ENCODE measurements around the gene RNF224.
"Not testable (repeated sequence)": the region's sequence is repeated elsewhere in the genome, so short reads cannot be mapped to it uniquely, and the experiment has no call there.

The RNF224 gene

GRCh38 chr9:137228968-137229896, 1.9 kb downstream of the RNF224 start:
- DNase-seq: no peak

GRCh38 chr9:137229903-137230704, 2.8 kb downstream of the RNF224 start:
- no peak for DNase-seq

- no peak for DNase-seq
Measured at GRCh38 chr9:137230705-137231371, 3.5 kb downstream of the RNF224 start, which contains the start of gene SLC34A3. Gene SLC34A3 (plus strand): TSS chr9:137230901. CDS start chr9:137231703, 802 bp downstream.

GRCh38 chr9:137231372-137232039, 4.2 kb downstream of the RNF224 start:
- DNase-seq: no peak

- DNase-seq: no peak
Measured at GRCh38 chr9:137232101-137232500, 4.8 kb downstream of the RNF224 start.

GRCh38 chr9:137232510-137232909, 5.2 kb downstream of the RNF224 start:
- DNase-seq: no peak

- DNase-seq: no peak
Measured at GRCh38 chr9:137233143-137233980, 6.1 kb downstream of the RNF224 start.

- no peak for DNase-seq
Measured at GRCh38 chr9:137234055-137234697, 6.9 kb downstream of the RNF224 start.

GRCh38 chr9:137234758-137235423, 7.6 kb downstream of the RNF224 start:
- DNase-seq: no peak

GRCh38 chr9:137235424-137236237, 8.3 kb downstream of the RNF224 start:
- DNase-seq: no peak

GRCh38 chr9:137236238-137236935, 9.1 kb downstream of the RNF224 start:
- peak; percentile 91 for DNase-seq

- no peak for DNase-seq
Measured at GRCh38 chr9:137236936-137237421, 9.7 kb downstream of the RNF224 start.

- no peak for DNase-seq
Measured at GRCh38 chr9:137237759-137238726, 10.7 kb downstream of the RNF224 start.

GRCh38 chr9:137239541-137240200, 12.4 kb downstream of the RNF224 start:
- not testable (repeated sequence) for DNase-seq

GRCh38 chr9:137240318-137240840, 13.1 kb downstream of the RNF224 start:
- peak; percentile 73 for DNase-seq

GRCh38 chr9:137240841-137241489, 13.7 kb downstream of the RNF224 start, which contains the start of gene TUBB4B:
Gene TUBB4B (plus strand): TSS chr9:137241287. CDS start chr9:137241361, 74 bp downstream.
- peak; percentile 94 for DNase-seq
